Loucy (cell line): ENCODE results near the gene CDC42BPA.

Source experiments
- H2AFZ ChIP-seq: fragments of 200-600 bp; sonication (generic); 2 replicates; pipeline ENCODE4 v1.6.0; 2016; ENCODE audit warnings: antibody characterized with exemption, mild to moderate bottlenecking, low read length, moderate library complexity
- H3F3A ChIP-seq: fragments of 200-600 bp; 2 replicates; pipeline ENCODE4 v1.6.0; 2016; ENCODE audit warnings: antibody characterized with exemption, low read depth, mild to moderate bottlenecking
- H3K27me3 ChIP-seq: fragments of 200-600 bp; sonication (generic); 2 replicates; pipeline ENCODE4 v1.6.1; 2014; ENCODE audit warnings: low read length, mild to moderate bottlenecking; ENCODE audit not compliant: insufficient read depth, poor library complexity, severe bottlenecking
- H3K36me3 ChIP-seq: fragments of 200-600 bp; sonication (generic); 2 replicates; pipeline ENCODE4 v1.6.1; 2016; ENCODE audit warnings: low read length; ENCODE audit not compliant: insufficient read depth
- H3K4me1 ChIP-seq: fragments of 200-600 bp; sonication (generic); 2 replicates; pipeline ENCODE4 v1.5.1; 2014; ENCODE audit warnings: low read length, mild to moderate bottlenecking; ENCODE audit not compliant: insufficient read depth, poor library complexity, severe bottlenecking
- H3K4me2 ChIP-seq: fragments of 200-600 bp; sonication (generic); 2 replicates; pipeline ENCODE4 v1.6.0; 2014; ENCODE audit warnings: antibody characterized with exemption, low read length, low read depth, mild to moderate bottlenecking; ENCODE audit not compliant: poor library complexity, severe bottlenecking
- H3K4me3 ChIP-seq: fragments of 200-600 bp; sonication (generic); 2 replicates; pipeline ENCODE4 v1.5.1; 2014; ENCODE audit warnings: low read length, mild to moderate bottlenecking, mixed read lengths; ENCODE audit not compliant: poor library complexity, severe bottlenecking
- H3K79me2 ChIP-seq: fragments of 200-600 bp; sonication (generic); 2 replicates; pipeline ENCODE4 v1.6.1; 2014; ENCODE audit warnings: low read length; ENCODE audit not compliant: insufficient read depth
- H3K9ac ChIP-seq: fragments of 200-600 bp; sonication (generic); 2 replicates; pipeline ENCODE4 v1.6.0; 2014; ENCODE audit warnings: mild to moderate bottlenecking, low read depth, low read length, moderate library complexity; ENCODE audit not compliant: poor library complexity, severe bottlenecking
- H3K9me2 ChIP-seq: fragments of 200-600 bp; sonication (generic); replicated peaks from 2 replicates; pipeline ENCODE4 v1.6.1; 2016; ENCODE audit warnings: low read depth, low read length, mixed read lengths
- H3K9me3 ChIP-seq: fragments of 200-600 bp; sonication (generic); 2 replicates; pipeline ENCODE4 v1.6.1; 2014; ENCODE audit warnings: mild to moderate bottlenecking, antibody characterized with exemption, low read length, low read depth; ENCODE audit not compliant: insufficient read depth
- H4K20me1 ChIP-seq: fragments of 200-600 bp; sonication (generic); 2 replicates; pipeline ENCODE4 v1.6.0; 2014; ENCODE audit warnings: antibody characterized with exemption, low read length, mild to moderate bottlenecking; ENCODE audit not compliant: insufficient read depth, poor library complexity, severe bottlenecking
- EZH2phosphoT487 ChIP-seq: fragments of 200-600 bp; IDR thresholded peaks from 2 replicates; pipeline ENCODE4 v1.6.1; 2018; ENCODE audit warnings: antibody characterized with exemption, mild to moderate bottlenecking, moderate library complexity, borderline replicate concordance
- TF ChIP-seq, protein P1 (sequence below): fragments of 200-600 bp; sonication (generic); conservative IDR thresholded peaks from 2 replicates; pipeline ENCODE4 v1.5.1; 2014; ENCODE audit warnings: mild to moderate bottlenecking, antibody characterized with exemption, low read length

The CDC42BPA gene

DNA sequence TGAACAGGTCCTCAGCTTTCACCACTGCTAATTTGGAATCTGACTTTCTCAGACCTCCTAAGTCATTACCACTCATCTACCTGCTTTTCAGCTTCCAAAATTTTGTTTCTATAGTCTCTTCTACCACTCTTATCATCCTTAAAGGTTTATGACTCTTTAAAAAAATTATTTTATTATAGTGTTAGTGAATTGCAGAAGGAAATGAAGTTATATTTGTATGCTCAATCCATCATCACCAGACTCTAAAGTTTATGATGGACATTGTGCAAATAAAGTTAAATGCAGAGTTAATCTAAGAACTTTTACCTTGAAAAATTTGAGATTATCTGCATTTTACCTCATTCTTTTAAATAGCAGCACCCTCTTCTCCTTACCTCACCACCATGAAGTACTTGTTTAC lies 14.6 kb downstream of the CDC42BPA start:
- no peaks in the 10 kb centered on the region for H3K9me3 ChIP-seq
- no peaks in the 10 kb centered on the region for H3F3A ChIP-seq
- no peak overlapping the region for H3K9ac ChIP-seq
- H3K4me3 ChIP-seq, result no peak overlapping the region
- no peak overlapping the region for H2AFZ ChIP-seq
- H3K4me2 ChIP-seq, result no peak overlapping the region
- no peaks in the 10 kb centered on the region for H3K4me1 ChIP-seq
- H4K20me1 ChIP-seq, result no peaks in the 10 kb centered on the region
- no peaks in the 10 kb centered on the region for H3K79me2 ChIP-seq
- no peaks in the 10 kb centered on the region for H3K9me2 ChIP-seq
- H3K36me3 ChIP-seq, result no peaks in the 10 kb centered on the region
- TF ChIP-seq, protein P1, sequence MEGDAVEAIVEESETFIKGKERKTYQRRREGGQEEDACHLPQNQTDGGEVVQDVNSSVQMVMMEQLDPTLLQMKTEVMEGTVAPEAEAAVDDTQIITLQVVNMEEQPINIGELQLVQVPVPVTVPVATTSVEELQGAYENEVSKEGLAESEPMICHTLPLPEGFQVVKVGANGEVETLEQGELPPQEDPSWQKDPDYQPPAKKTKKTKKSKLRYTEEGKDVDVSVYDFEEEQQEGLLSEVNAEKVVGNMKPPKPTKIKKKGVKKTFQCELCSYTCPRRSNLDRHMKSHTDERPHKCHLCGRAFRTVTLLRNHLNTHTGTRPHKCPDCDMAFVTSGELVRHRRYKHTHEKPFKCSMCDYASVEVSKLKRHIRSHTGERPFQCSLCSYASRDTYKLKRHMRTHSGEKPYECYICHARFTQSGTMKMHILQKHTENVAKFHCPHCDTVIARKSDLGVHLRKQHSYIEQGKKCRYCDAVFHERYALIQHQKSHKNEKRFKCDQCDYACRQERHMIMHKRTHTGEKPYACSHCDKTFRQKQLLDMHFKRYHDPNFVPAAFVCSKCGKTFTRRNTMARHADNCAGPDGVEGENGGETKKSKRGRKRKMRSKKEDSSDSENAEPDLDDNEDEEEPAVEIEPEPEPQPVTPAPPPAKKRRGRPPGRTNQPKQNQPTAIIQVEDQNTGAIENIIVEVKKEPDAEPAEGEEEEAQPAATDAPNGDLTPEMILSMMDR, result no peak
- TF ChIP-seq EZH2phosphoT487, result no peak
- no peaks in the 10 kb centered on the region for H3K27me3 ChIP-seq

DNA sequence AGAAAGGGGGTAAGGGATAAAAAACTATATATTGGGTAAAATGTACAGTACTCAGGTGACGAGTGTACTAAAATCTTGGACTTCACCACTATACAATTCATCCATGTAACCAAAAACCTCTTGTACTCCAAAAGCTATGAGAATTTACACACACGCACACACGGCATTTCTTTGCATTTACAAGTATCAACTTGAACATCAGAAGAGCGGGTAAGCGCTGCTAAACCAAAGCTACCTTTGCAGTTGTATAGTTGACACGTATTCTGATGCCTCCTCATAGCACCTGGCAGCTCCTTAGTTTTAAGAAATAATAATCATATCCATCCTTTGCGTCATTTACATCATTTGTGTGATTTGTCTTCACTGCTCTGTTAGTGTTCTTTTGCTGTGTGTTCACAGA lies 17.6 kb downstream of the CDC42BPA start:
- TF ChIP-seq, protein P1, result no peak
- TF ChIP-seq EZH2phosphoT487, result no peak
- no peak overlapping the region for H3K4me3 ChIP-seq
- H3K27me3 ChIP-seq, result no peaks in the 10 kb centered on the region
- H3K36me3 ChIP-seq, result no peaks in the 10 kb centered on the region
- no peaks in the 10 kb centered on the region for H3K79me2 ChIP-seq
- H4K20me1 ChIP-seq, result no peaks in the 10 kb centered on the region
- H3K9me2 ChIP-seq, result no peaks in the 10 kb centered on the region
- H3K9ac ChIP-seq, result no peak overlapping the region
- no peaks in the 10 kb centered on the region for H3F3A ChIP-seq
- no peak overlapping the region for H2AFZ ChIP-seq
- no peaks in the 10 kb centered on the region for H3K9me3 ChIP-seq
- H3K4me1 ChIP-seq, result no peaks in the 10 kb centered on the region
- H3K4me2 ChIP-seq, result no peak overlapping the region

DNA sequence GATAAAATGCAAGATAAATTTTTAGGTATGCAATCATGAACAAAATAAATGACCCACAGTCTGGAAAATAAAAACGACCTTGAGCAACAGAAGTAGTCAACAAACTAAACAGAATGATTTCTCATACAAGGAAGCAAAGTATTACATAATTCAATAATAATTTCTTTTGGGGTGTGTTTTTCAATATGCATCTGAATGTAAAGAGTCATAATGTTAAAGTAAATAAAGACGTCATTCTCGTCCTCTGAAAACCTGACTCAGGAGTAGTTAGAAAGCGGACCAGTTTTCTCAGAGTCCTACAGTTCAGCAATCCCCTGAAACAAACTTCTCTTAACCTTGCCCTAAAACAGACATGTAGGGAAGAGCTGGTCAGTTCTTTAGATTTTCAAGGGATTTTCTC lies 18.6 kb downstream of the CDC42BPA start:
- Histone ChIP-seq H4K20me1 (no peaks in the 10 kb centered on the region), H3K4me1 (no peaks in the 10 kb centered on the region), H3K27me3 (no peaks in the 10 kb centered on the region), H3K9ac (no peak overlapping the region), H3F3A (no peaks in the 10 kb centered on the region), H2AFZ (no peak overlapping the region), H3K4me2 (no peak overlapping the region), H3K36me3 (no peaks in the 10 kb centered on the region), H3K9me2 (no peaks in the 10 kb centered on the region), H3K79me2 (no peaks in the 10 kb centered on the region), H3K4me3 (no peak overlapping the region), H3K9me3 (no peaks in the 10 kb centered on the region)
- no peak for TF ChIP-seq EZH2phosphoT487
- TF ChIP-seq, protein P1, result no peak
